ENCODE data around the gene KCNK15.
"Not testable (repeated sequence)": the region's sequence is repeated elsewhere in the genome, so short reads cannot be mapped to it uniquely, and the experiment has no call there.

Gene KCNK15

DNA sequence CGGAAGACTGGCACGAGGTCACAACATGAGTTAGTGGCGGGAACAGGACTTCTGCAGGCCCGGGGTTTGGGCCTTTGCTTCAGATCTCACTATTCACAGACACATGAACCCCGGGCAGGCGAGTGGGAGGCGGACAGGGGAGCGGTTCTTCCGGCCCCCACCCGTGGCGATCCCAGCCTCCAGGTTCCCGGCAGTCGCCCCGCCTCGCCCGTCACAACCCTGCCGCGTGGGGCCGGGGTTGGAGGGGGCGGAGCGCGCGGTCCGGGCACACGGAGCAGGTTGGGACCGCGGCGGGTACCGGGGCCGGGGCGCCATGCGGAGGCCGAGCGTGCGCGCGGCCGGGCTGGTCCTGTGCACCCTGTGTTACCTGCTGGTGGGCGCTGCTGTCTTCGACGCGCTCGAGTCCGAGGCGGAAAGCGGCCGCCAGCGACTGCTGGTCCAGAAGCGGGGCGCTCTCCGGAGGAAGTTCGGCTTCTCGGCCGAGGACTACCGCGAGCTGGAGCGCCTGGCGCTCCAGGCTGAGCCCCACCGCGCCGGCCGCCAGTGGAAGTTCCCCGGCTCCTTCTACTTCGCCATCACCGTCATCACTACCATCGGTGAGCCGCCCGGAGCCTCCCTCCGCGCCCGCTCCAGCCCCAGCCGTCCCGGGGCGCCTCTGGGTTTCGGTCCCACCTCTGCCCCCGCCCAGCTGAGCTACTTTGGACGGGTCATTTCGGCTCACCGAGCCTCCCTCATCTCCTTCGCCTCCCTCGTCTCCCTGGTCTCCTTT is at the start of gene KCNK15:
Gene KCNK15 (plus strand): TSS at position 268 of the 769 bp plus-strand sequence. CDS start 46 bp downstream, at position 314.
- DNase-seq: no peak

DNA sequence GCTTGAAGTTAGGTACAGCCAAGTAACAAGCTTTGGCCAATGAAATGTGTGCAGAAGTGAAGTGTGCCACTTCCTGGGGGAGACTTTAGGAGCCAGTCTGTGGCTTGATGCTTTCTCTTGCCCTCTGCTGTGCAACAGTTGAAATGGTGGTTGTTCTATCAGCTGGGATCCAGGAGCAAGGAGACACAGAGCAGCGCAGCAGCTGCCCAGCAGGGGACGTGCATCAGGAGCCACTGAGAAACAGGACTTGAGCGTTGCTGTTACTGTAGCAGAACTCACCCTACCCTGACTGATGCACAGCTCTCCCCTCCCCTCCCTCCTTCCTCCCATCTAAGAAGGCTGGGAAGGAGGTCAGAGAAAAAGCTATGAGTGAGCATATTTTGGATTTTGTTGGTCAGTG is 49.4 kb upstream of the KCNK15 start:
- DNase-seq: no peak

DNA sequence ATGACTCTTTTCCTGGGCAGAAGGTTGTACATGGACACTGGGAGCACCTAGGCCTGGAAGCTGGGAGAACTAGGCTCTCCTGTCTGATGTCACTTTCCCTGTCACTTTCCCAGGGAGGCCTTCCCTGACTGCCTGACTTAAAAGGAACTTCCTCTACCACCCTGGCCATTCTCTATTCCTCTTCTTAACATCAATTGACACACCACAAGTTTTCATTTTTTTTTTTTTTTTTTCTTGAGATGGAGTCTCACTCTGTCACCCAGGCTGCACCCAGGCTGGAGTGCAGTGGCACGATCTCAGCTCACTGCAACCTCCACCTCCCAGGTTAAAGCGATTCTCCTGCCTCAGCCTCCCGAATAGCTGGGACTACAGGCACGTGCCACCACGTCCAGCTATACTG is 48.6 kb upstream of the KCNK15 start:
- DNase-seq: not testable (repeated sequence)

- no peak for DNase-seq
Measured at GRCh38 chr20:44698351-44698750, 47.3 kb upstream of the KCNK15 start.

GRCh38 chr20:44700306-44700705 is 45.4 kb upstream of the KCNK15 start:
- no peak for DNase-seq

- DNase-seq: no peak
Measured at GRCh38 chr20:44701118-44701857, 44.4 kb upstream of the KCNK15 start.

DNA sequence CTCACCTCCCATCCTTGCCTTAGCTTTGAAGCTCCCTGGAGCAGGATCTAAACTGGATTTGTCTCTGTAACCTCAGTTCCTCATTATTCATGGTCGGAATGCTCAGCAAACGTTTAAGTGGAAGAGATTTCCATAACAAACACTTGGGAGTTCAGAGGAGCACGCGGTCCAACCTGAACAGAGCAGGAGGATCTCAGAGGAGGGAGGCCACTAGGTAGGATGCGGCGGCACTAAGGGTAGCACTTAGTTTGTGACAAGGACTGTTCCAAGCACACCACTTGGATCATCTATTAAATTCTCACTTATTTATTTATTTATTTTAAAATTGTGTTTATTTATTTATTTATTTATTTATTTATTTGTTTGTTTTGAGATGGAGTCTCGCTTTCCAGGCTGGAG is 43.8 kb upstream of the KCNK15 start:
- no peak for DNase-seq

DNA sequence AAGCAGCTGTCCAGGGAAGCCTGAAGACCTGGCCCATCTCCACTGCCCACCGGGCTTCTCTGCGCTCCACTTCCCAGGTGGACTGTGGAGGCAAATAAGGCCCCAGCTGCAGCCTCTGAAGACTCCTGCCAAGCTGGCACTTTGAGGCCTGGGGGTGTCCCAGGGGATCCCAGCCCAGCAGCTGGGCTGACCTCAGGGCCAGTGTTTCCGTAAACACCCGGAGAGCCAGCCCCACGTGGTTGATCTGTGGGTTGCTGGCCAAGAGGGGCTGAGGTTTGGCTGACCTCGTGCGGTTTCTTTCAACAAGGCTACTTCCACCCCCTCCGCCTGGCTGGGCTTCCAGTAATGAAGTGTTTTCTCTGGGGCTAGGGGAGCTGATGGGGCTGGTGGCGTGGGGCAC is 42.9 kb upstream of the KCNK15 start:
- peak; percentile 46 for DNase-seq

DNA sequence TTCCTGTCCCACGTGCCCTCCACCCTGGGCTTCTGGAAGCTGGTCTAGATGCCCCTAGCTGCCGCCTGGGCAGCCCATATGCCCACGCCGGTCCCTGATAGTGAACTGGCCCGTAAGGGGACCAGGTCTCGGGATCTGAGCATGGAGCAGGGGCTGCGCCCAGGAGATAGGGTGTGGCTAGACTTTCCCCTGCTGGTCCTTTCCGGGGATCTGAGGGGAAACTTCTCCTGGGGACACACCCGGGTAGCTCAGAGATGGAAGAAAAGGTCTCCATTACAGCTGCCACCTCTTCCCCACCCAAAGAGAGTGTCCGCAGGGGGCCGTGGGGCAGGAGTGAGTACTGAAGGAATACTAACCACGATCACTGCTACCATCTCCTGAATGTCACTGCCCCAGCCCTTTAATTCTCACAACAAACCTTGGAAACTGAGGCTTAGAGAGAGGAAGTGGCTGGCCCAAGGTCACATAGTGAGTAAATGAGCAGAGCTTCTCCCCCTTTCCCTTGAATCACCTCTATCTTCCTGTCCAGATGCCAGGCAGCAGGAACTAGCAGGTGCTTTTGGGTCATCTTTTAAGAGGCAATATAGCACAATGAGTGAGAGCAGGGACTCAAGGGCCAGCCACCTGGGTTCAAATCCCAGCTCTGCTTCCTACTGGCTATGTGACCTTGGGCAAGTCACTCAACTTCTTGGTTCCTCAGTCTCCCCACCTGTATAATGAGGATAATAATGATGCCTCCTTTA is 42.3 kb upstream of the KCNK15 start:
- DNase-seq: no peak

DNA sequence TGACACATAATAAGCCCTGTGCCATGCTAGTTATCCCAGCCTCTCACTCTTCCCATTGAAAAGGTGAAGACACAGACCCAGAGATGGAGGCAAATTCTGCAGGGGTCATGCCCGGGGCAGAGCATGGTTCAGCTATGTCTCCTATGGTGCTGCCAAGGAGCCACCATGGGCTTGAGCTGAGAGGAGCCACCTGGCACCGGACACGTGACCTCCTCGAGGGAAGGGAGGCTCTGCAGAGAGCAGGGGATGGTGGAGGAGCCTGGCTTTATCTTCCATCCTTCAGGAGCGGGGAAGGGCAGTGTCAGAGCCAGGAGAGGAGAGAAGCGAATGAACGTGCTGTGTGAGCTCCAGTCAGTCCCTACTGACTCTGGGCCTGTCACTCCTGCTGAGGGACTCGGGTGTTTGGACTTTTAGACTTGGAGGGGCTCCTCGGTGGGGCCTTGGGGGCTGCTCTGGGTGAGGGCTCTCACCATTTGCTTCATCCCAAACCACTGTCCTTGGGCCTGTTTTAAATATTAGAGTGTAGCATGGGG is 41.6 kb upstream of the KCNK15 start:
- DNase-seq: no peak

- DNase-seq: no peak
Measured at GRCh38 chr20:44704551-44704971, 41.1 kb upstream of the KCNK15 start.

GRCh38 chr20:44705364-44706094 is 40.1 kb upstream of the KCNK15 start:
- DNase-seq: no peak

- no peak for DNase-seq
Measured at GRCh38 chr20:44706301-44707017, 39.2 kb upstream of the KCNK15 start.

GRCh38 chr20:44707018-44707579 is 38.6 kb upstream of the KCNK15 start:
- no peak for DNase-seq

- DNase-seq: no peak
Measured at GRCh38 chr20:44709380-44709779, 36.3 kb upstream of the KCNK15 start.

DNA sequence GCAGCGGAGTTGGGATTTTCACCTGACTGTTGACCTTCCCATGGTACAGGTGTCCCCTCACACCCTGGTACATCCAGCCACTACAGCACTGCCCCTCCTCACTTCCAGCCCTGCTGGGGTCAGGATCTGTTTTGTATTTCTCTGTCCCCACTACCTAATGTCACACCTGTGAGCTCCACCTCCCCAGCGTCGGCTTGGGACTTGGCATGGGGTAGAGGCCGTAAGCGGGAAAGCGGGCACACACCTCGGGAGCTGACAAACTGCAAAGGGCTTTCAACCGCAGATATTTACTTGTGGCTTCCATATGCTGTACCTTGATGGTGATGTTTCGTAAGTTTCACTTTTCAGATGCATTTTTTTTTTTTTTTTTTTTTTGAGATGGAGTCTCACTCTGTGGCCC is 35.9 kb upstream of the KCNK15 start:
- DNase-seq: no peak

DNA sequence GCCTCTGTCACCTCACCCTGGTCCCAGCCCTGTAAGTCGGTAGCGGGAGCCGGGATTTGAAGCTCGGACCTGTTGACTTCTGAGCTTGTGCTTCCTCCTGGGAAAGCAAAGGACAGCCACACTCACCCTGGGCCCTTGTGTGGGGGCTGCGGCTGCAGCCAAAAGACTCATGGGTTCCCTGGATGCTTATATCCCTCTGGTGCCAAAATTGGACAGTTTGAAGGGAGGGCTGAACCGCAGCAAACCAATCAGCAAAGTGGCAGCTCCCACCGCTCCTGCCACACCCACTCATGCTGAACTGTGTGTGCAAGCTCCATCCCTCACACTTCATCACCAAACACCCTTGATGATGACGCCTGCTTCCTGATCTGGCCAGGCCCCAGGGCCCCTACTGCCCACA is 34.4 kb upstream of the KCNK15 start:
- DNase-seq: no peak

GRCh38 chr20:44714102-44714700 is 31.5 kb upstream of the KCNK15 start:
- DNase-seq: no peak

GRCh38 chr20:44714701-44715498 is 30.8 kb upstream of the KCNK15 start, which contains the start of gene CCN5:
CCN5 (plus strand) TSS chr20:44715369; CDS start chr20:44715391, 22 bp downstream.
- DNase-seq: no peak

Measured in GF-D8 (cell line).